Right lobe of liver (tissue), 4 donors: ENCODE data around the gene SPATA25.

ENCODE experiments used
- POLR2A ChIP-seq: fragments of 450-650 bp; IDR thresholded peaks from one replicate; pipeline ENCODE4 v1.6.1; 2017; ENCODE audit warnings: antibody characterized with exemption, mild to moderate bottlenecking
- TF ChIP-seq, protein P1 (sequence below), 4 donors: fragments of 200-600 bp in 3 of 4; fragments of 450-650 bp in 1 of 4; IDR thresholded peaks; one replicate each; pipeline versions ENCODE4 v1.5.1 to v1.8.0; 2016 to 2022; ENCODE audit warnings: antibody characterized with exemption in 4 of 4, mild to moderate bottlenecking in 2 of 4
- donor health status: DM: no; HTN: no; CAD: no.
- donor health status: DM: no; HTN: no; CAD: no.
- donor health status: DM: no; HTN: yes; CAD: no.

DNA sequence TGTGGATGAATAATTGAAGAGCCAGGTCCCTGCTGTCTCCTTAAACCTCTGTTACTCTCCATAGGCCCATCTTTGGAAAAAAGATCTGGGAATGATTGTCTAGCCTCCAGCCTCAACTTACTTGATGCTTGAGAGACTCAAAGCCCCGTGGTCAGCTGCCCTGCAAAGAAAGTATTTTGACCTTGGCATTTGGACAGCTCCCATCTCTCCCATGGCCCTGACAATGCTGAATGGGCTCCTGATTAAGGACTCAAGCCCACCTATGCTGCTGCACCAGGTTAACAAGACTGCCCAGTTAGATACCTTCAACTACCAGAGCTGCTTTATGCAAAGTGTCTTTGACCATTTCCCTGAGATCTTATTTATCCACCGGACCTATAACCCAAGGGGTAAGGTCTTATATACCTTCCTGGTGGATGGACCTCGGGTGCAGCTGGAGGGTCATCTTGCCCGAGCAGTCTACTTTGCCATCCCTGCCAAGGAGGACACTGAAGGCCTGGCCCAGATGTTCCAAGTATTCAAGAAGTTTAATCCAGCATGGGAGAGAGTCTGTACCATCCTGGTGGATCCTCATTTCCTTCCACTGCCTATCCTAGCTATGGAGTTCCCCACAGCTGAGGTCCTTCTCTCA is 4.8 kb downstream of the SPATA25 start:
- TF ChIP-seq, protein P1, sequence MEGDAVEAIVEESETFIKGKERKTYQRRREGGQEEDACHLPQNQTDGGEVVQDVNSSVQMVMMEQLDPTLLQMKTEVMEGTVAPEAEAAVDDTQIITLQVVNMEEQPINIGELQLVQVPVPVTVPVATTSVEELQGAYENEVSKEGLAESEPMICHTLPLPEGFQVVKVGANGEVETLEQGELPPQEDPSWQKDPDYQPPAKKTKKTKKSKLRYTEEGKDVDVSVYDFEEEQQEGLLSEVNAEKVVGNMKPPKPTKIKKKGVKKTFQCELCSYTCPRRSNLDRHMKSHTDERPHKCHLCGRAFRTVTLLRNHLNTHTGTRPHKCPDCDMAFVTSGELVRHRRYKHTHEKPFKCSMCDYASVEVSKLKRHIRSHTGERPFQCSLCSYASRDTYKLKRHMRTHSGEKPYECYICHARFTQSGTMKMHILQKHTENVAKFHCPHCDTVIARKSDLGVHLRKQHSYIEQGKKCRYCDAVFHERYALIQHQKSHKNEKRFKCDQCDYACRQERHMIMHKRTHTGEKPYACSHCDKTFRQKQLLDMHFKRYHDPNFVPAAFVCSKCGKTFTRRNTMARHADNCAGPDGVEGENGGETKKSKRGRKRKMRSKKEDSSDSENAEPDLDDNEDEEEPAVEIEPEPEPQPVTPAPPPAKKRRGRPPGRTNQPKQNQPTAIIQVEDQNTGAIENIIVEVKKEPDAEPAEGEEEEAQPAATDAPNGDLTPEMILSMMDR (IDR thresholded peaks at IDR 0.05), result no peak
- no peak for TF ChIP-seq POLR2A
